OCI-LY1 (cell line): ENCODE measurements around the gene BMP7.

ENCODE experiments used
- H2AFZ ChIP-seq: fragments of 200-600 bp; sonication (generic), shearing (Covaris generic); 2 replicates; pipeline ENCODE4 v1.6.0; 2014; ENCODE audit warnings: antibody characterized with exemption, mild to moderate bottlenecking, low read length
- H3F3A ChIP-seq: fragments of 200-600 bp; sonication (generic), shearing (Covaris generic); 2 replicates; pipeline ENCODE4 v1.6.0; 2014; ENCODE audit warnings: mild to moderate bottlenecking, antibody characterized with exemption, low read length, moderate library complexity; ENCODE audit not compliant: insufficient read depth
- H3K27ac ChIP-seq: fragments of 200-600 bp; sonication (generic); 2 replicates; pipeline ENCODE4 v1.5.1; 2014; ENCODE audit warnings: low read length, mixed run types, mild to moderate bottlenecking, low read depth; ENCODE audit not compliant: poor library complexity, severe bottlenecking
- H3K27me3 ChIP-seq: fragments of 200-600 bp; sonication (generic); 2 replicates; pipeline ENCODE4 v1.6.0; 2014; ENCODE audit warnings: antibody characterized with exemption, mild to moderate bottlenecking, low read length, moderate library complexity; ENCODE audit not compliant: insufficient read depth
- H3K36me3 ChIP-seq: fragments of 200-600 bp; sonication (generic); 2 replicates; pipeline ENCODE4 v1.6.1; 2014; ENCODE audit warnings: mild to moderate bottlenecking, antibody characterized with exemption, low read length, moderate library complexity, mixed read lengths; ENCODE audit not compliant: insufficient read depth
- H3K4me1 ChIP-seq: fragments of 200-600 bp; sonication (generic); 2 replicates; pipeline ENCODE4 v1.5.1; 2014; ENCODE audit warnings: mild to moderate bottlenecking, low read length, moderate library complexity; ENCODE audit not compliant: insufficient read depth, severe bottlenecking
- H3K4me2 ChIP-seq: fragments of 200-600 bp; sonication (generic), shearing (Covaris generic); 2 replicates; pipeline ENCODE4 v1.6.1; 2014; ENCODE audit warnings: low read length
- H3K4me3 ChIP-seq: fragments of 200-600 bp; sonication (generic); 2 replicates; pipeline ENCODE4 v1.5.1; 2014; ENCODE audit warnings: low read length, low read depth, mild to moderate bottlenecking, mixed read lengths; ENCODE audit not compliant: poor library complexity, severe bottlenecking
- H3K79me2 ChIP-seq: fragments of 200-600 bp; shearing (Covaris generic); 2 replicates; pipeline ENCODE4 v1.6.1; 2016; ENCODE audit warnings: mixed run types, low read length, mixed read lengths; ENCODE audit not compliant: insufficient read depth
- H3K9ac ChIP-seq: fragments of 200-600 bp; sonication (generic), shearing (Covaris generic); 2 replicates; pipeline ENCODE4 v1.6.1; 2014; ENCODE audit warnings: mild to moderate bottlenecking, low read length, mixed read lengths
- H3K9me2 ChIP-seq: fragments of 200-600 bp; sonication (generic), shearing (Covaris generic); 2 replicates; pipeline ENCODE4 v1.6.1; 2014; ENCODE audit warnings: low read depth, mild to moderate bottlenecking, low read length, mixed read lengths
- H3K9me3 ChIP-seq: fragments of 200-600 bp; shearing (Covaris generic); 2 replicates; pipeline ENCODE4 v1.6.1; 2014; ENCODE audit warnings: low read length, mixed read lengths
- H4K20me1 ChIP-seq: fragments of 200-600 bp; sonication (generic), shearing (Covaris generic); 2 replicates; pipeline ENCODE4 v1.6.0; 2016; ENCODE audit warnings: mild to moderate bottlenecking, low read length; ENCODE audit not compliant: insufficient read depth
- CTCF ChIP-seq: fragments of 200-600 bp; sonication (generic), shearing (Covaris generic); IDR thresholded peaks from 2 replicates; pipeline ENCODE4 v1.5.1; 2017; ENCODE audit warnings: mild to moderate bottlenecking, antibody characterized with exemption, low read length, moderate library complexity, mixed read lengths
- EZH2 ChIP-seq: fragments of 200-600 bp; sonication (generic), shearing (Covaris generic); IDR thresholded peaks from 2 replicates; pipeline ENCODE4 v1.8.0; 2017; ENCODE audit warnings: borderline replicate concordance, mixed run types, mild to moderate bottlenecking, antibody characterized with exemption, low read length, moderate library complexity, mixed read lengths

BMP7 gene

GRCh38 chr20:57251344-57251743 lies 15.1 kb downstream of the BMP7 start:
- TF ChIP-seq CTCF (no peak), EZH2 (no peak)
- H3K27ac ChIP-seq: peak overlapping the region; percentile 76
- H3K79me2 ChIP-seq: peaks cover 98% of the 10 kb centered on the region
- peak overlapping the region; percentile 32 for H3K4me3 ChIP-seq
- H4K20me1 ChIP-seq: no peaks in the 10 kb centered on the region
- peak overlapping the region; percentile 53 for H3K4me2 ChIP-seq
- peak overlapping the region; percentile 37; the same call in 1 of the 2 replicates for H3K9ac ChIP-seq
- no peaks in the 10 kb centered on the region for H3K9me2 ChIP-seq
- H3K4me1 ChIP-seq: peaks cover 98% of the 10 kb centered on the region
- H3F3A ChIP-seq: no peaks in the 10 kb centered on the region
- H2AFZ ChIP-seq: no peak overlapping the region
- no peaks in the 10 kb centered on the region for H3K27me3 ChIP-seq
- H3K36me3 ChIP-seq: peaks cover 82% of the 10 kb centered on the region
- no peaks in the 10 kb centered on the region for H3K9me3 ChIP-seq

GRCh38 chr20:57250607-57251343 lies 15.7 kb downstream of the BMP7 start:
- no peaks in the 10 kb centered on the region for H3K9me3 ChIP-seq
- H3K4me2 ChIP-seq: peak overlapping the region; percentile 53
- peak overlapping the region; percentile 32 for H3K4me3 ChIP-seq
- no peaks in the 10 kb centered on the region for H4K20me1 ChIP-seq
- no peaks in the 10 kb centered on the region for H3F3A ChIP-seq
- H3K9me2 ChIP-seq: no peaks in the 10 kb centered on the region
- H3K27me3 ChIP-seq: no peaks in the 10 kb centered on the region
- peaks cover 98% of the 10 kb centered on the region for H3K4me1 ChIP-seq
- no peak overlapping the region for H2AFZ ChIP-seq
- TF ChIP-seq EZH2 (no peak), CTCF (no peak)
- peaks cover 82% of the 10 kb centered on the region for H3K36me3 ChIP-seq
- H3K79me2 ChIP-seq: peaks cover 98% of the 10 kb centered on the region
- H3K9ac ChIP-seq: peak overlapping the region; percentile 37; the same call in 1 of the 2 replicates
- peak overlapping the region; percentile 76 for H3K27ac ChIP-seq

- Histone ChIP-seq H3F3A (no peaks in the 10 kb centered on the region), H3K27ac (peak overlapping the region; percentile 71), H3K9me2 (no peaks in the 10 kb centered on the region), H3K4me2 (no peak overlapping the region; the same call in 1 of the 2 replicates), H3K27me3 (no peaks in the 10 kb centered on the region), H3K4me1 (peaks cover 98% of the 10 kb centered on the region), H3K36me3 (peaks cover 81% of the 10 kb centered on the region), H4K20me1 (no peaks in the 10 kb centered on the region), H3K9me3 (no peaks in the 10 kb centered on the region), H2AFZ (no peak overlapping the region), H3K9ac (no peak overlapping the region), H3K4me3 (no peak overlapping the region), H3K79me2 (peaks cover 98% of the 10 kb centered on the region)
- TF ChIP-seq CTCF: no peak
- no peak for TF ChIP-seq EZH2
These were observed 16.7 kb downstream of the BMP7 start for GRCh38 chr20:57249772-57250171.
